DND-41 (cell line): ENCODE results near the gene SLC35F3.

Experiments used
- ATAC-seq: fragments of 200-7000 bp; cut with Tn5 transposase; 3 replicates; pipeline ENCODE4 v1.9.1; 2021; ENCODE audit warnings: low read depth; ENCODE audit not compliant: insufficient read depth
- DNase-seq: peaks from one replicate; pipeline ENCODE4 v3.0.0-alpha.2; 2020
- H2AFZ ChIP-seq: 2 replicates; pipeline ENCODE4 v1.6.0; 2012; ENCODE audit warnings: low read depth, low read length
- H3K27ac ChIP-seq: 2 replicates; pipeline ENCODE4 v1.5.1; 2012; ENCODE audit warnings: low read length, inconsistent platforms
- H3K27me3 ChIP-seq: fragments of 200-600 bp; sonication (generic); 2 replicates; pipeline ENCODE4 v1.6.0; 2012; ENCODE audit warnings: low read length, mild to moderate bottlenecking, inconsistent platforms; ENCODE audit not compliant: insufficient read depth, poor library complexity
- H3K36me3 ChIP-seq: 2 replicates; pipeline ENCODE4 v1.5.1; 2012; ENCODE audit warnings: low read length, inconsistent platforms; ENCODE audit not compliant: insufficient read depth
- H3K4me1 ChIP-seq: 2 replicates; pipeline ENCODE4 v1.5.1; 2012; ENCODE audit warnings: mild to moderate bottlenecking, low read length; ENCODE audit not compliant: insufficient read depth
- H3K4me2 ChIP-seq: 2 replicates; pipeline ENCODE4 v1.6.0; 2012; ENCODE audit warnings: mild to moderate bottlenecking, moderate library complexity, low read length, inconsistent platforms; ENCODE audit not compliant: insufficient read depth
- H3K4me3 ChIP-seq, 2 experiments: fragments of 200-600 bp in 1 of 2; shearing (Covaris generic) in 1 of 2; 2 replicates each; pipeline ENCODE4 v1.5.1; 2012 to 2016; ENCODE audit warnings: inconsistent platforms in 2 of 2, low read length in 2 of 2, mild to moderate bottlenecking in 2 of 2, low read depth in 1 of 2, moderate library complexity in 1 of 2
- H3K79me2 ChIP-seq: 2 replicates; pipeline ENCODE4 v1.6.0; 2012; ENCODE audit warnings: low read length, inconsistent platforms; ENCODE audit not compliant: insufficient read depth
- H3K9ac ChIP-seq: 2 replicates; pipeline ENCODE4 v1.6.0; 2012; ENCODE audit warnings: low read depth, mild to moderate bottlenecking, inconsistent platforms, low read length, moderate library complexity
- H3K9me3 ChIP-seq: 2 replicates; pipeline ENCODE4 v1.5.1; 2012; ENCODE audit warnings: low read length, moderate library complexity, mild to moderate bottlenecking, inconsistent platforms; ENCODE audit not compliant: insufficient read depth, severe bottlenecking
- H4K20me1 ChIP-seq: 2 replicates; pipeline ENCODE4 v1.6.0; 2012; ENCODE audit warnings: low read length; ENCODE audit not compliant: insufficient read depth
- CTCF ChIP-seq: IDR thresholded peaks from 2 replicates; pipeline ENCODE4 v1.5.1; 2012; ENCODE audit warnings: borderline replicate concordance, low read length, moderate library complexity, mild to moderate bottlenecking; ENCODE audit not compliant: poor library complexity, severe bottlenecking; ENCODE audit errors: extremely low read depth
- EZH2 ChIP-seq: IDR thresholded peaks from 3 replicates; pipeline ENCODE4 v1.6.1; 2012; ENCODE audit warnings: borderline replicate concordance, low read depth, mild to moderate bottlenecking, moderate library complexity, low read length, inconsistent platforms; ENCODE audit not compliant: severe bottlenecking

The SLC35F3 gene

GRCh38 chr1:234279021-234279420 lies 374.5 kb downstream of the SLC35F3 start:
- H3K4me1 ChIP-seq: no peaks in the 10 kb centered on the region
- no peak overlapping the region for H3K4me3 ChIP-seq
- no peak overlapping the region for H2AFZ ChIP-seq
- no peak overlapping the region for H3K4me2 ChIP-seq
- H3K27ac ChIP-seq: no peak overlapping the region
- no peaks in the 10 kb centered on the region for H3K27me3 ChIP-seq
- DNase-seq (no peak), ATAC-seq (no peak)
- H3K36me3 ChIP-seq: peaks cover 6% of the 10 kb centered on the region
- H3K9me3 ChIP-seq: no peaks in the 10 kb centered on the region
- H3K9ac ChIP-seq: no peak overlapping the region
- no peaks in the 10 kb centered on the region for H4K20me1 ChIP-seq
- TF ChIP-seq CTCF: no peak
- no peak for TF ChIP-seq EZH2
- no peaks in the 10 kb centered on the region for H3K79me2 ChIP-seq

GRCh38 chr1:234280500-234280899 lies 376.0 kb downstream of the SLC35F3 start:
- ATAC-seq (no peak), DNase-seq (no peak)
- peaks cover 6% of the 10 kb centered on the region for H3K36me3 ChIP-seq

GRCh38 chr1:234281826-234282489 lies 377.5 kb downstream of the SLC35F3 start:
- Histone ChIP-seq H3K9me3 (no peaks in the 10 kb centered on the region), H3K27ac (no peak overlapping the region), H3K4me2 (no peak overlapping the region), H3K27me3 (no peaks in the 10 kb centered on the region), H3K4me1 (no peaks in the 10 kb centered on the region), H3K79me2 (no peaks in the 10 kb centered on the region), H3K36me3 (peaks cover 6% of the 10 kb centered on the region), H4K20me1 (no peaks in the 10 kb centered on the region), H3K4me3 (no peak overlapping the region), H2AFZ (no peak overlapping the region), H3K9ac (no peak overlapping the region)
- no peak for DNase-seq
- 0 out of 3 replicates have a peak, but pooled peaks have one; percentile 24 for ATAC-seq
- TF ChIP-seq CTCF (no peak), EZH2 (no peak)

More at GRCh38 chr1:234280500-234280899, 376.0 kb downstream of the SLC35F3 start:
- Histone ChIP-seq H3K9ac (no peak overlapping the region), H3K9me3 (no peaks in the 10 kb centered on the region), H3K4me3 (no peak overlapping the region), H3K4me1 (no peaks in the 10 kb centered on the region), H3K79me2 (no peaks in the 10 kb centered on the region), H3K27ac (no peak overlapping the region), H3K27me3 (no peaks in the 10 kb centered on the region), H4K20me1 (no peaks in the 10 kb centered on the region), H2AFZ (no peak overlapping the region), H3K4me2 (no peak overlapping the region)
- TF ChIP-seq EZH2: no peak
- no peak for TF ChIP-seq CTCF

GRCh38 chr1:234286206-234286605 lies 381.7 kb downstream of the SLC35F3 start:
- Histone ChIP-seq H3K27me3 (no peaks in the 10 kb centered on the region), H3K4me1 (no peaks in the 10 kb centered on the region), H3K36me3 (no peaks in the 10 kb centered on the region), H3K4me3 (no peak overlapping the region), H3K9ac (no peak overlapping the region), H2AFZ (no peak overlapping the region), H3K27ac (no peak overlapping the region), H4K20me1 (no peaks in the 10 kb centered on the region), H3K79me2 (no peaks in the 10 kb centered on the region), H3K9me3 (peaks cover 16% of the 10 kb centered on the region), H3K4me2 (no peak overlapping the region)
- TF ChIP-seq EZH2 (no peak), CTCF (no peak)
- DNase-seq (no peak), ATAC-seq (no peak)
